Measurements from ENCODE around the gene MACROD1. TPM values are rescaled to one million over a fixed set of nuclear protein-coding genes. Genes with fewer than 3 reads are reported as not detected.

Gene MACROD1
- total and polyA plus RNA-seq, 2 of the 13 experiments (the other 11 are each of a cell fraction or from before 2014, with no cell fraction given) = 23.1 to 34.5 TPM

- CTCF ChIA-PET (ENCODE audit: low intra/inter-chr PET ratio, low total read pairs) = no interaction called here
- intact Hi-C loops (cut with micrococcal nuclease; ENCODE audit: unreplicated experiment) (no loop called here), in situ Hi-C loops (cut with HindIII; ENCODE audit: extremely low pct_ligation_motif_present, low pct_unique_long_range_greater_than_20kb) (no loop called here)
- no peak for FAIRE-seq
- Histone ChIP-seq H3K9me3 (ENCODE audit: low read length) (no peaks in the 10 kb centered on the region), H3K27ac (ENCODE audit: extremely low read length, insufficient read depth, low read length) (no peak overlapping the region), H4K20me1 (ENCODE audit: insufficient read depth, low read length) (no peaks in the 10 kb centered on the region; the same call in 1 of the 2 replicates), H3K4me1 (ENCODE audit: insufficient read depth, low read length) (peaks cover 6% of the 10 kb centered on the region), H3K36me3 (replicated peaks in 1 of 2; ENCODE audit: control insufficient read depth in 1 of 2, insufficient read depth in 2 of 2, low read length in 2 of 2) (peaks cover 0 to 1% of the 10 kb centered on the region in 2 experiments; a peak in 3 of 5 replicates), H3K27me3 (ENCODE audit: control insufficient read depth in 1 of 2, insufficient read depth in 2 of 2, low read length in 2 of 2) (no peaks in the 10 kb centered on the region), H3K9ac (ENCODE audit: insufficient read depth, low read depth, low read length) (no peak overlapping the region), H2AFZ (ENCODE audit: low read length) (no peak overlapping the region), H3K4me3 (replicated peaks in 1 of 3; ENCODE audit: insufficient read depth in 1 of 3, low read depth in 2 of 3, low read length in 3 of 3) (no peak overlapping the region), H3K79me2 (ENCODE audit: insufficient read depth, low read length) (no peaks in the 10 kb centered on the region), H3K4me2 (ENCODE audit: low read depth, low read length) (no peak overlapping the region)
- POLR2A ChIA-PET = no interaction called here
- BruUV-seq (replicated peaks) = no TSS peak
- ATAC-seq = no peak
- no peak for DNase-seq (ENCODE audit: low spot score)
- WGBS (ENCODE audit: low lambda C conversion rate) = 97% methylated on average over 16 of the region's 16 CpGs
- TF ChIP-seq SAFB2 (CRISPR knock-in tag; IDR thresholded peaks at IDR 0.05; ENCODE audit: borderline replicate concordance, low read depth) = no peak
- no peak for TF ChIP-seq WIZ (CRISPR knock-in tag; IDR thresholded peaks at IDR 0.05)
- no peak for TF ChIP-seq ZNF543 (CRISPR knock-in tag; IDR thresholded peaks at IDR 0.05)
- TF ChIP-seq THAP11 (CRISPR knock-in tag; IDR thresholded peaks at IDR 0.05) = no peak
- no peak for TF ChIP-seq TGIF2 (CRISPR knock-in tag; IDR thresholded peaks at IDR 0.05)
- no peak for TF ChIP-seq ZNF180 (CRISPR knock-in tag; IDR thresholded peaks at IDR 0.05; ENCODE audit: borderline replicate concordance, low read depth)
- TF ChIP-seq ZXDC (CRISPR knock-in tag; IDR thresholded peaks at IDR 0.05) = no peak
- TF ChIP-seq SP140L (CRISPR knock-in tag; IDR thresholded peaks at IDR 0.05; ENCODE audit: borderline replicate concordance) = no peak
Measured at GRCh38 chr11:64138398-64138797, 27.5 kb downstream of the MACROD1 start.

Data from HepG2 (cell line).